Right ventricle myocardium inferior (tissue), 1 donor: Measurements from ENCODE around the gene ING4. TPM values are rescaled to one million over a fixed set of nuclear protein-coding genes. Genes with fewer than 3 reads are reported as not detected.

Source experiments
- ATAC-seq: fragments of 200-7000 bp; cut with Tn5 transposase; one replicate; pipeline ENCODE4 v1.9.1; 2020; ENCODE audit warnings: mild to moderate bottlenecking, moderate library complexity
- DNase-seq: peaks from one replicate; pipeline ENCODE4 v3.0.0; 2021; ENCODE audit errors: missing footprints
- intact Hi-C: fragments of 100-400 bp; cut with DNase I; formaldehyde crosslinking; loops from one replicate; pipeline ENCODE4 v1.11.0; 2022
- total RNA-seq: library from RNA; stranded (reverse); fragmentation: NEBNext Ultra II Directional; extraction: Animal tissue kit (Norgen Biotek cat#: 25700); gene quantifications from one replicate; pipeline ENCODE4 v1.2.1, GENCODE V29; 2021
- donor health status: DM: no; HTN: yes; CAD: no; lungs with severe emphysema.

ING4 gene
- total RNA-seq, 1 donor from 2014 or later: 21.1 TPM

GRCh38 chr12:6614513-6615172, 48.3 kb downstream of the ING4 start:
- DNase-seq (no peak), ATAC-seq (no peak)
- intact Hi-C loops: loop anchor here (2.0 to 5.0 kb wide), 4 partner anchors 48 to 213 kb away; partner anchors contain the start of genes ING4, P3H3 and ZNF384

GRCh38 chr12:6613776-6614512, 49.0 kb downstream of the ING4 start:
- intact Hi-C loops: loop anchor here (2.0 to 5.0 kb wide), 2 partner anchors 75 to 213 kb away; partner anchors contain the start of genes P3H3 and ZNF384
- peak; percentile 92 for DNase-seq
- ATAC-seq: peak; percentile 89

DNA sequence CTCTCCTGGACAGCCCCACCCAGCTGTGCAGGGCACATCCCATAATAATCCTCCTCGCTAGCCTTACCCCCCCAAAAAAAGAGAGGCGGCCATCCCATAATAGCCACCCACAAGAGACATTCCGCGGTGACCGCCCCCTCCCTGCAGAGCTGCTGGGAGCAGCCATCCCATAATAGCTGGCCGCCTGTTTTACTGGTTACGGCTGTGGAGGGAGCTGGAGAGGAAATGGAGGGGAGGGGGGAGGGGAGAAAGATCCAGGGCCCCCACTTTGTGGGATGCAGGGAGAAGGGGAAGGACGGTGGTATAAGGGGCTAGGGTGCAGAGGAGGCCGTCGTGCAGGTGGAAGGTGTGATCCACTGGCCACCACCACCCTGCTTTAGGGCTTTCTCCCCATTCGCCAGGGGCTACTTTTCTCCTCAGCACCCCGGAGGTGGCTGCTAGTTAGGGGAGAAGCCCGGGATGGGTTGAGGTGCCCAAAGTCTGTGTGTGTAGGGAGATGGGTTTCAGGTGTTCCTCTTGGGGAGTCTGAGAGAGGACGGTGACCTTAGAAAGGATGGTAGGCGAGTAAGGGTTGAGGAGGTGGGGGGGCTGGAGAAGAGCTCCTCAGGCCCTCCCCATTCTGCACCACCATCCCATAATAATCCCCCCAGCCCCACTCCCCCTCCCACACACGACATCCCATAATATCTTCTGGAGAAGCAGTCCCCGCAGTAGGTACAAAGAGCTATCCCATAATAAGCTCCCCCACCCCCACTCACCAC, 49.7 kb downstream of the ING4 start:
- intact Hi-C loops: loop anchor here (5.0 kb wide), 1 partner anchor 214 kb away; the partner anchor contains the start of gene P3H3
- DNase-seq (peak; percentile 81), ATAC-seq (peak; percentile 40)

DNA sequence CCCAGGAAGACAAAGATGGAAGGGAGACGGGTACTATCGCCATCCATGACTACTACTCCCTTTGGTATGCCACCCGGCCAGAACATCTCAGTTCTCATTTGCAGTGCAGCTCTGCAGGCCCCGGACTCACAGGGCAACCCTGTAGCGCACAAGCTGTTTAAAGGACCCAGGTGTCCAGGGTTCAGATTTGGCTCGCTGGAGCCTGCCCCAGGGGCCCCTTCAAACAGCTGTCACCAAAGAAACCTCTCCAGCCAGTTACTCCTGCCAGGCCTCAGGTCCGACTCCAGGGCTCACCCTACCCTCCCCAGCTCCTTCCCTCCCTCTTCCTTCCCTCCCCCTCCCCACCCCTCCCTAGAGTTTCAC, 50.3 kb downstream of the ING4 start:
- DNase-seq (no peak), ATAC-seq (no peak)
- intact Hi-C loops: loop anchor here (5.0 kb wide), 1 partner anchor 215 kb away; the partner anchor contains the start of gene P3H3

DNA sequence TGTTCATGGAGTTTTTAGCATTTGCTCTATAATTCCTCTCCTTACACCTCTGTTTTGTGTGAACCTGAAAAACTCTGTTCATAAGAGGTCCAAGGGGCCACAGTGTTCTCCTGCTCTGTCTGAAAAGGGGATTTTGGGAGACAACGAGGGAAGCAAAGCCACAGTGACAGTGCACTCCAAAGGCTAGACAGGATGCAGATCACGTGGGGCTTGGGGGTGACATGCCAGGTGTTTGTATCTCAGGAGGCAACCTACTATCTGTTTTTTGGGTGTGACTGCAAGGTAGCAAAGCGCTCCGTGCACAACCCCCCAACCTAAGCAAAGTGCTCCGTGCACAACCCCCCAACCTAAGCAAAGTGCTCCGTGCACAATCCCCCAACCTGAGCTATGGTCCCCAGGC, 50.7 kb downstream of the ING4 start:
- ATAC-seq: no peak
- intact Hi-C loops: loop anchor here (5.0 kb wide), 1 partner anchor 215 kb away; the partner anchor contains the start of gene P3H3
- DNase-seq: no peak

- no peak for DNase-seq
- intact Hi-C loops: loop anchor here (5.0 kb wide), 1 partner anchor 41 kb away; the partner anchor contains the start of gene NOP2
These were observed 54.2 kb downstream of the ING4 start for GRCh38 chr12:6608592-6609281.

GRCh38 chr12:6607751-6608591, 54.9 kb downstream of the ING4 start:
- intact Hi-C loops: loop anchor here (5.0 kb wide), 1 partner anchor 41 kb away; the partner anchor contains the start of gene NOP2
- ATAC-seq (peak; percentile 9), DNase-seq (no peak)

More at GRCh38 chr12:6608592-6609281, 54.2 kb downstream of the ING4 start:
- no peak for ATAC-seq

DNA sequence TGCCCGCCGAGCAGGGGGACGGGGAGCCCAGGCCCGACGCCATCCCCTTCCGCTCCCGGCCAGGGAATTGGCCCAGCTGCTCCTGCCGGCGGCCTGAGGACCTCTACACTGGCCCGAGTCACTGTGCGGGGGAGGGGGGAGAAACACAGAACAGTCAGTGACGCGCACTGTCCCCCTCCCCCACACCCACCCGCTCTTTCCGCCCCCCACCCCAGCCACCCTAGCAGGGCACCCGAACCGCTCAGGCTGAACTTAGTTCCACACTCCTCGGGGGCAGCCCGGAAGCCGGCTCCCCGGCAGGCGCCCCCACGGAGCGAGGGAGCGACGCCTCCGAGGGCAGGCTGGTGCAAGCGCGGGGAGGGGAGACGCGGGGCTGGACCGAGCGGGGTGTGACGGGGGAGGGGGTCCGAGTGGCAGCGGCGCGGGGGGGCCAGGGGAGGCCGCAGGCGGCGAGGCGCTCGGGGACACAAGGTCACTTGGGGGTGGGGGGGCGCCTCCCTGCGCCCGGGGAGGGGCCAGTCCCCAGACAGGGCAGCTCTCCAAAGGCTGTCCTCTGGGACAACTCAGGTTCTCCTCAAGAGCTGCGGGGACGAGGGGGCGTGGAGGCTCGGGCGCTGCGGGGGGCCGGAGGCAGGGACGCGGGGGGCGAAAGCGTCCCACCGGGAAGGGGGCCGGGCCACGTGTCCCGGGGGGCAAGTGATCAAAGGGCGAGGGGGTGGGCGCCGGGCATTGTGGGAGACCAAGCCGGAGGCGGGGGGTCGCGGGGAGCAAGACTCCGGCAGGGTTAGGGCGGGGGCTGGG, 56.4 kb downstream of the ING4 start:
- DNase-seq: peak; percentile 89
- ATAC-seq: peak; percentile 61
- intact Hi-C loops: loop anchor here (5.0 kb wide), 1 partner anchor 39 kb away; the partner anchor contains the start of gene NOP2

DNA sequence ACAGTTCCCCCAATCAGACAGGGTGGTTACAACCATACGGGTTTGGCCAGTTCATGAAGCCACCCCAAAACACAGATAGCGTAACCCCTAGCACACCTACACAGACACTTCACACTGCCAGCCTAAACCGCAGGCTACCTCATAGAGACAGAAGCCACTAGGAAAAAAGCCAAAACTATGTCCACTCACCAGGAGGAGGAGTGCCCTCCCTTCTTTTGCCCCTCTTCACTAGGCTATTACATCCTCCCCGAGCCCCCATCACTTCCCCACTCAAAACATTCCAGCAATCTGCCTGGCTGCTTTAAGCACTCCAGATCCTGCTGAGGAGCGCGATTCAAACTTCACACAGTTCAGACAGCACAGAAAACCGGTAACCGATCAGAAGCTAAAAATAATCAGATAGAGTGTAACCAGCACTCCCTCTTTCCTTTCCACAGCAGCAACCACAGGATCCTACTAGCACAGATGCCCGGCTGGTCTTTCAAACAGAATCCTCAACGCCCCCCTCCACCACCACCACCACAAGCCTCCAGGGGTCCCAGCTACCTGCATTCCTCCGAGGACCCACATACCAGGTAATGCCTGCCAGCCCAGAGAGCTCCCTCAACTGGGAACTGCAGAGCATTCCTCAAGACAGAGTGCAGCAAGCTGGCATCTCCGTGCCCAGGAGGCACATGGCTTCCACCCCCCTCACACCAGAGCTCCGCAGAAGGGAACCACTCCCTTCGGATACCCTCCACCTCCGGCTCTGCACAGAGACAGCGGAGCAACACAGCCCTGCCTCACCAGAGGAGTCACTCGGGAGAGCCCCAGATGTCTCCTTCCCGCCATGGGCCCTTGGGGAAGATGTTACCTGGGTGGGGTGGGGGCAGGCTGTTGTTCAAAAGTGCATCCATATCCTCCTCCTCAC, 57.2 kb downstream of the ING4 start:
- intact Hi-C loops: loop anchor here (5.0 kb wide), 1 partner anchor 38 kb away; the partner anchor contains the start of gene NOP2
- ATAC-seq: peak; percentile 3

GRCh38 chr12:6604259-6605029, 58.5 kb downstream of the ING4 start:
- ATAC-seq: no peak
- intact Hi-C loops: loop anchor here (5.0 kb wide), 1 partner anchor 37 kb away; the partner anchor contains the start of gene NOP2
- no peak for DNase-seq

More for the DNA sequence above, 57.2 kb downstream of the ING4 start:
- DNase-seq: no peak

GRCh38 chr12:6603095-6603567, 59.8 kb downstream of the ING4 start:
- no peak for ATAC-seq
- no peak for DNase-seq
- intact Hi-C loops: no loop called here

DNA sequence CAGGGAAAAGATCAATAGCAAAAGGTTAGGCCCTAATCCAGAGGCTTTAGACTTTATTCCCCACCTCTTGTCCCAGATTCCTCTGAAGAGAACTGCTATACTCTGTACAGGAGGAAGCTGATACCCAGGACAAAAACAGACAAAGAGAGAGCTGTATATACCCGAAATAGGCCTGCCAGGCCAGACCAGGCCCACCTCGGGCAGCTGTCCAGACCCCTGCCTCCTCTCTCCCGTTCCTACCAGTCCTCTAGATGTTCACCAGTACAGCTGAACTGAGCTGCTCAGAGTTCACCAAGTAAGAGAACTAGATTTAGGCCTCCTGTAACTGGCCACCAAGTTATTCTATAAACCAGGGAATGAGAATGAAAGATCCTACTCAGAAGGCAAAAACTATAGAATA, 60.4 kb downstream of the ING4 start:
- no peak for DNase-seq
- ATAC-seq: no peak
- intact Hi-C loops: no loop called here
